Stimulated activated CD8-positive, alpha-beta memory T cell treated with anti-CD3 and anti-CD28 coated beads, Interleukin-7, amount 100 ng/mL, for 1 hour (primary cell): ENCODE measurements around the gene HOPX.
"Not testable (repeated sequence)": the region's sequence is repeated elsewhere in the genome, so short reads cannot be mapped to it uniquely, and the experiment has no call there.

Experiments used
- DNase-seq, 2 donors: peaks; one replicate each; pipeline ENCODE4 v3.0.0-alpha.2; 2020; ENCODE audit warnings: low read depth in 2 of 2

The HOPX gene

GRCh38 chr4:56654238-56654632, 26.9 kb downstream of the HOPX start:
- DNase-seq, result no peak

- DNase-seq, result no peak
These were observed 27.4 kb downstream of the HOPX start for GRCh38 chr4:56653461-56654237.

- DNase-seq, result no peak
These were observed 28.9 kb downstream of the HOPX start for GRCh38 chr4:56652196-56652595.

- DNase-seq, result no peak
These were observed 30.1 kb downstream of the HOPX start for GRCh38 chr4:56651056-56651350.

GRCh38 chr4:56650262-56651055, 30.6 kb downstream of the HOPX start:
- no peak for DNase-seq

- no peak for DNase-seq
These were observed 31.4 kb downstream of the HOPX start for GRCh38 chr4:56649445-56650261.

- DNase-seq, result no peak
These were observed 32.3 kb downstream of the HOPX start for GRCh38 chr4:56648824-56649151.

GRCh38 chr4:56648021-56648823, 32.9 kb downstream of the HOPX start:
- no peak for DNase-seq

- no peak for DNase-seq
These were observed 34.8 kb downstream of the HOPX start for GRCh38 chr4:56646341-56646740.

GRCh38 chr4:56643596-56643995, 37.5 kb downstream of the HOPX start:
- no peak for DNase-seq

GRCh38 chr4:56641494-56642051, 39.5 kb downstream of the HOPX start:
- DNase-seq, result no peak

- no peak for DNase-seq
These were observed 40.2 kb downstream of the HOPX start for GRCh38 chr4:56640621-56641493.

GRCh38 chr4:56637791-56638190, 43.3 kb downstream of the HOPX start:
- no peak for DNase-seq

GRCh38 chr4:56637154-56637553, 43.9 kb downstream of the HOPX start:
- no peak for DNase-seq

- not testable (repeated sequence) for DNase-seq
These were observed 46.1 kb downstream of the HOPX start for GRCh38 chr4:56634954-56635353.

- DNase-seq, result no peak
These were observed 47.6 kb downstream of the HOPX start for GRCh38 chr4:56633486-56633885.

GRCh38 chr4:56630876-56631666, 50.0 kb downstream of the HOPX start:
- DNase-seq, result no peak

GRCh38 chr4:56628592-56628991, 52.5 kb downstream of the HOPX start:
- no peak for DNase-seq

- no peak for DNase-seq
These were observed 53.1 kb downstream of the HOPX start for GRCh38 chr4:56627985-56628384.

GRCh38 chr4:56627375-56627774, 53.7 kb downstream of the HOPX start:
- DNase-seq, result no peak
